Stimulated activated CD8-positive, alpha-beta memory T cell treated with anti-CD3 and anti-CD28 coated beads, Interleukin-12 subunit alpha, Interleukin-12 subunit beta, amount 100 ng/mL, for 24 hours (primary cell): ENCODE data around the gene STOM.

Experiments used
- DNase-seq: peaks from one replicate; pipeline ENCODE4 v3.0.0-alpha.2; 2020; ENCODE audit errors: extremely low read depth

The STOM gene

DNA sequence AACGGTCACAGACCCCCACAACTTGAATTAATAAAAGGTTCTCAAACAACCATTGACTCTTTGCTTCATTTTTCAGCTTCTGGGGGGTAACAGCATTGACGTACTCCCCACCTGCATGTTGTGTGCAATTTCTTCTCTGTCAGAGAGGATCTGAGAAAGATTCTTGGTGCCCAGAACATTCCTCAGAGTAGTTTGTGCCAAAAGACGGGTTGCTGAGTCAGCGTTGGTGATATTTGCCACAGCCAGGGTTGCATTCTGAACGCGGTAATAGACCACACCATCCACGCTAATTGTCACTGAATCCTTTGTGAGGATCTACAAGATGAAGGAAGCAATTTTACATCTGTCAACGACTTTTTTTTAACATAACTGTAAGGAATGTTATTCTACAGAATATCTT, 21.0 kb downstream of the STOM start:
- no peak for DNase-seq

DNA sequence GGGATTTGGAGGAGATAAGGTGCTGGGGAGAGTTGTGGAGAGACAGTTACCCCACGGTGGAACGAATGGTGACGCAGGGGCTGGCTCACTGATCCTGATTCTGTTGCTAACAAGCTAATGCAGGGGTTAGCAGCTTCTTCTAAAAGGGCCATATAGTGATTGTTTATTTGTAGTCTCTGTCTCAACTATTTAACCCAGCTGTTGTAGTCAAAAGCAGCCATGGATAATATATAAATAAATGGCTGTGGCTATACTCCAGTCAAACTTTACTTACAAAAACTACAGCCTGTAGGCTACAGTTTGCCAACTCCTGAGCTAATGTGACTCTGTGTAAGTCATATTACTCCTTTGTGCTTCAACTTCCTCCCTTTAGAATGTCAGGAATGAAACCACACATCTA, 21.8 kb downstream of the STOM start:
- DNase-seq: no peak

DNA sequence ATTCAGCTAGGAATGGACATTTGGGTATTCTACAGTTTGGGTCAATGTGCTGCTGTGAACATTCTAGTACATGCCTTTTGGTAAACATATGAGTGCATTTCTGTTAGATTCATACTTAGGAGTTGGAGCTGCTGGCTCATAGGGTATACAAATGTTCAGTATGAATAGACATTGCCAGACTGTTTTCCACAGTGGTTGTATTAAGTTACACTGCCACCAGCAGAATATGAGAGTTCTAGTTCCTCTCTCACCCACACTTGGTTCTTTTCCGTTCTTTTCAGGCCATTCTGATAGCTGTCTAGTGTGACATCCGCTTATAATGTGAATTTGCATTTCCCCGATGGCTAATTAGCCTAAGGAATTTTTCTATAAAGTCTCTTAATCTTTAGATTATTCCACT, 25.0 kb downstream of the STOM start:
- no peak for DNase-seq

DNA sequence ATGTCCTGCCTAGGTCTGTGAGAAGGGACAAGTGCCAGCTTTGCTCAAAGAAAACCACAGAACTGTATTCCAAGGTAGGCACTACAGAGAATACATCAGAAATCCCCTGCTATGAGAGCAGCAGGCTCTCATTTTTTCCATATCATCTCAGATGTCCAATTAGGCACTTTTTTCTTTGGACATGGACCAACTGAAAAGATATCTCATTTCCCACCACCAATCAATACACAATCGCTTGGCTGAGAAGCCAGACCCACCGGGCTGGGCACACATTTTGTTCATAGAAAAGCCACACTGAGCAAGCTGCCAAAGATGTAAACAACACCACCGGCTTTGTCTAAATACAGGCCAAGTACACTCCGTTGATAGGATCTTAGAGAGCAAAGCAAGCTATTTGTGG, 25.9 kb downstream of the STOM start:
- DNase-seq: no peak

DNA sequence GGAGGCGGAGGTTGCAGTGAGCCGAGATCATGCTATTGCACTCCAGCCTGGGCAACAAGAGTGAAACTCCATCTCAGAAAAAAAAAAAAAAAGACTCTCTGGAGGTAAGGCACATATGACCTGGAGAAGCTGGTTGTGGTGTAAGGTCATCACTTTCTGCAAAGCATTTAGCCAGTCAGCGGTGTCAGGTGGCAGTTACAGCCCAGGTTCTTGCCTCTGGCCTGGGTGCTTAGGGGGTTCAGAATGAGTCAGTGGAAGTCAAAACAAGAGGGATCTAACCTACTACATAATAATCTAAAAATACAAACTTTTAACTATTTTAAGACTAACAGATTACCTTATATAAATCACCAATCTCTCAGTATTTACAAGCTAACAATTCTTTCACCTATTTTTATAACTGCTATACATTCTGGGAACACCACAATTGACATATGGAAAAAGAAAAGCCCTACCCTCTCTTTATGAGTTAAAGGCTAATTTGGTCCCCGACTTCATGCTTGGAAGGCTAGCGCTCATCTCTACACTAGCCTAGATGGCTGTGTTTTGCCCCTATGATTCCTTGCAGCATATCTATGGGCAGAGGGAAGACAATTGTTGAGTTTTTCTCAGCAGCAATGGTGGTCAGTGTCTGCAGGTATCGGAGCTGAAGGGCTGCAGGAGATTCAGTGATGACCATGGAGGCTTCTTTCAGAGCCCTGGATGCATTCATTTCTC, 29.2 kb downstream of the STOM start:
- DNase-seq: no peak

DNA sequence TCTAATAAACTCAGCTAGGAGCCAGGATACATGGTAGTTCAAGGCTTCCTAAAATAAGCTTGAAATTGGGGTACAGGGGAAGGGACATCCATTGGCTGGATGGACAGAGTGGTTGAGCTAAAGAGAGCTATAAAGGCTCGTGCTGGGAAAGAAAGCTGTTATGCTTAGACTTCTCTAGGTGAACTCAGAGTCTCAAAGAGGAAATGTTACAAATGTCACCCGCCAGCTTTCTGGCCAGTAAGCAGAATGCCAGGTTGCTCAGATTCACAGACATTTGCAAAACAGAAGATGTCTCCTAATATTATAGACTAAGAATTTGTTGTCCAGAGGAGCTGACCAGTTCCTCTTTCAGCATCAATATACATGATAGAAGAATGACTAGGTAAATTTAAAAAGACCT, 30.6 kb downstream of the STOM start:
- DNase-seq: no peak

DNA sequence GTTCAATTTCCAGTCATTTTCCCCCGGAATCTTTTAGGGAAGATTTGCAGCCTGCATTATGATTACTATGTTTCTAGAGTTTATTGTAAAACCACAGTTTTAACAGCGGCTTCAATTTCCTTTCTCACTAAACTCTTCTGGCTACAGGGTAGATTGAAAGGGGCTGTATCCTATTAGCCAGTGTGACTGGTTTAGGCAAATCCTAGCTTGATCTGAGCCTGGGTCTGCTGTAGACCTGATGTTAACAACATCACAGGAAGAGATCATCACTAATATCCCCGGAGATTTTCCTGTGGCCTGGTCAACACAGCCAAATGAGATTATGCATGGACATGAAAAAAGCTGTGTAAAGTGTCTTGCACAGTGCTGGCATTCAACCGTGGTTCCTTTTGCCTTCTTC, 33.4 kb downstream of the STOM start:
- DNase-seq: no peak

DNA sequence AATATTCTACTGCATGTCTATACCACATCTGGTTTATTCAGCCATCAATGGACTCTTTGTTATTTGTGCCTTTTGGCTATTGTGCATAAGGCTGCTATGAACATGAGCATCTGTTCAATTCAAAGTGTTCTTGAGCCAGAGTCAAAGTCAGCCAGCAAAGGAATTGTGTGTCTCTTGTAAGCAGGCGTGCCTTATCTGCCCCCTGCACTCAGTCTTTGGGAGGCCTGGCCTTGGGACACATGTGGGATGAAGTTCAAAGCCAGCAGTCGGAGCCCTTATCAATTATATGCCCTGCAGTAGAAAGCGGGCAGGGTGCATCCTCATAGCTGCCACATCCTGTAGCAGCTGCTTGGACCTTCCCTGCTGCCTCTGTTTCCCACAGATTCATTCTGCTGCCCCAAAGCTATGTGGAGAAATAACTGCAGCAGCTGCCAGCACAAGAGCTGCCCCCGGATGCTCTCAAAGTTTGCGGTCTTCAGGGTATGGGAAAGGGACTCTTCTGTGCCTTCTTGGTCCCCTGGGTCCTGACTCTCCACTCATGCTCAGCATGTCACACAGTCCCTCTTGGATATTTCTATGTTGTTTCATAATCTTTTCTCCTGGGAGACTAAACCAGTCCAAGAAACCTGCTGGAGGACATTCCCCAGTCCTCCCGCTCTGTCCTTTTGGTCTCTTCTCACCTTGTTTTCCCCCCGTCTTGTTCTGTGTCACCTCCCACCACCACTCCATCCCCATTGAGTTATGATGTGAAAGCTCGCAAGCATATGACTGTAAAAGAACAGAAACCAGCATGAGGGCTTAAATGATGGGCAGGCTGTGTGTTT, 35.9 kb downstream of the STOM start:
- DNase-seq: no peak

DNA sequence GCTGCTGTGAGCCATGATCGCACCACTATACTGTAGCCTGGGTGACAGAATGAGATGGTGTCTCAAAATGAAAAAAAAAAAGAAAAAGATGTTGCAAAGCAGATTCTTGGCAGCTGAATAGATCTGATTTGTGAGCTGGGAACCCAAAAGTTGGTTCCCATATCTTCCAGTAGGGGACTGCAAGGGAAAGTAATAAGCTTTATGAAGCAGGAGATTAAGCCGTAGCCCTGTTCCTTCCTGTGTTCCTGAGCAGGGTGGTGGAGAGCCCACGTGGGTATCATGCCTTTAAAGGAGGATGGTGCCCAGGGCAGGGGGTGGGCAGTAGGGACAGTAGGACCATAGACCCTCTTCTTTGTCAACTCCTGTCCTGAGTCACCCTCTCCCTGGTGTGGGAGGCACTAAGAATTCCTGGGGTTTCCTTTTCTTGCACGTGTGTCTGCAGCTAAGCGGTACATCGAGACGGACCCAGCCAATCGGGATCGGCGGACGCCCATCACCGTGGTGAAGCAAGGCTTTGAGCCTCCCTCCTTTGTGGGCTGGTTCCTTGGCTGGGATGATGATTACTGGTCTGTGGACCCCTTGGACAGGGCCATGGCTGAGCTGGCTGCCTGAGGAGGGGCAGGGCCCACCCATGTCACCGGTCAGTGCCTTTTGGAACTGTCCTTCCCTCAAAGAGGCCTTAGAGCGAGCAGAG, 37.9 kb downstream of the STOM start:
- DNase-seq: no peak

DNA sequence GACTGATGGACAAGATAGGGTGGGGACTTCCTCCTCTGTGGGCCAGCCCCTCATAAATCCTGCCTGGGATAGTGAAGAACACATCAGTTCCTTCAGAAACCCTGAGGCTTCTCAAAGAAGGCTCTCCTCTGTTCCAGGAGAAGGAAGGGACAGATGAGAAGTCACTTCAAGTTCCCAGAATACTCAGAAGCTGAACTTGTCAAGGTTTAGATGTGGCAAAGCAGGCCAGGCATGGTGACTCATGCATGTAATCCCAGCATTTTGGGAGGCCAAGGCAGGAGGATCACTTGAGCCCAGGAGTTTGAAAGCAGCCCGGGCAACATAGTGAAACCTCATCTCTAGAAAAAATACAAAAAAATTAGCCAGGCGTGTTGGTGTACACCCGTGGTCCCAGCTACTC, 38.5 kb downstream of the STOM start:
- DNase-seq: no peak

DNA sequence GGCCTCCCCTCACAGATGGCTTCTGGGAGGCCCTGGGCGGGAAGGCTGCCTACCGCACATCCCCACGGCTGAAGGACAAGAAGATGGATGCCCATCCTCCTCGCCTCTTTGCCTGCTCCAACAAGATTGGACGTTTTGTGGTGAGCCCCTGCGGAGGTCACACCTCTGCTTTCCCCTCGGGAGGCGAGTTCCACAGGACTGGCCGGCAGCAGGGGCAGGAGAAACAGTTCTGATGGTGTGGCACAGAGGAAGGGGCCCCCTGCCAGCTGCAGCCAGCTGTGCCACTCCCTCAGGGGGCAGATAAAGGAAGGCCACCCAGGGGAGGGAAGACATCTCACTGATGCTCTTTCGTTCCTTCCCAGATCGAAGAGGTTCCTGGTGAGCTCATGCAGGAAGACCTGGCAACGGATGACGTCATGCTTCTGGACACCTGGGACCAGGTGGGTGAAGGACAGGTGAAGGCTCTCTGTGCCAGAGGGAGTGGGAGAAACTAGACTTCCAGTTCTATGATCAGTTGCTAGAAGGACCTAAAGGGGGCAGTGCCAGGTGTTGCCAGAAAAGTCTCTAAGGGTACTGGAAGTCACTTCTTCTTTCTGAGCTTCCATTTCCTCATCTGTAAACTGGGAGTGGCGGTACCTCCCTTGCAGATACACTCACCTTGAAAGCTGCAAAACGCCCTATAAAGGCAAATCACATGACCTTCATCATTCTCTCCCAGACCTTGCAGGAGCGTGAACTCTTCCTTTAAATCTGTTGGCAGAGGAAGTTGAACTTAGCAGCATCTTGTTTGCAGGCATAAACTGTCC, 41.0 kb downstream of the STOM start:
- no peak for DNase-seq

DNA sequence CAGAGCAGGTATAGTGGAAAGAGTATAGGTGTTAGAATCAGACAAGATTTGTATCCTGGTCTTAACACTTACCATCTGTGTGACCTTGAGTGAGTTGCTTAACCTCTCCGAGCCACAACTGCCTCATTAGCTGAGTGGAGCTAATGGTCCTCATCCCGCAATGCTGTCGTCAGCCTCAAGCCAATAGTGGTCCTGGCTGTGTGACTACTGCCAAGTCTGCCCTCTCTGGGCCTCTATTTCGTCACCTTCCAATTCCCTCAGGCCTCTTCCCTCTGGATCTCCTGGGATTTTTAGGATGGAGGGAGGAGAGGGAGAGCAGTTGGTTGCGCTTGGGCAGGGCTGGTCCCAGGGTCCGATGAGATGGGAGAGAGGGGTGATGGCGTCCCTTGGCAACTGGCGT, 41.6 kb downstream of the STOM start:
- DNase-seq: no peak

DNA sequence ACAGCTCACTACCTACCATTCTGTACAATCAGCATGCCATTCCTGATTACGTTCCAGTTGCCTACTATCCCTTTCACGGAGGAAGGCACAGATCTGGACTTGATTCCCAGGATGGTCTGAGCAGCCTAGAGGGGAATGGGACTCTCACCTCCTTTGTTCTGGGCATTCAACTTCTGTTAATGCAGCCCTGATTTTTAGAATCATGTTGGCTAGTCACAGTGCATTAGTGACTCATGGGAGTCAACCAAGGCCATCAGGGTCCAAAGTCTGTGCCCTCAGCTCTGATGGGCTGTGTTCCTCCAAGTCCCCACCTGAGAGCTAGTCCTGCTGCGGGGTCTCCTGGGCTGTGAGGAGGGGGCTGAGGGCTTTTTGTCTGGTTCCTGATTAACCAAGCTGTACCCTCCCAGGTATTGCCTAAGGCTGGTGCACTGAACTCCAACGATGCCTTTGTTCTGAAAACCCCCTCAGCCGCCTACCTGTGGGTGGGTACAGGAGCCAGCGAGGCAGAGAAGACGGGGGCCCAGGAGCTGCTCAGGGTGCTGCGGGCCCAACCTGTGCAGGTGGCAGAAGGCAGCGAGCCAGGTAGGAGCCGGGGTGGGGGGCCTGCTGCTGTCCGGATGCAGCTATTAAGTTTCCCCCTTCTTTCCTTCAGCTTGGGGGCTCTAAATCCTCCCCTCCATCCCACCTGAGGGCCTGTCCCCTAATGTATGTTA, 43.0 kb downstream of the STOM start:
- no peak for DNase-seq

DNA sequence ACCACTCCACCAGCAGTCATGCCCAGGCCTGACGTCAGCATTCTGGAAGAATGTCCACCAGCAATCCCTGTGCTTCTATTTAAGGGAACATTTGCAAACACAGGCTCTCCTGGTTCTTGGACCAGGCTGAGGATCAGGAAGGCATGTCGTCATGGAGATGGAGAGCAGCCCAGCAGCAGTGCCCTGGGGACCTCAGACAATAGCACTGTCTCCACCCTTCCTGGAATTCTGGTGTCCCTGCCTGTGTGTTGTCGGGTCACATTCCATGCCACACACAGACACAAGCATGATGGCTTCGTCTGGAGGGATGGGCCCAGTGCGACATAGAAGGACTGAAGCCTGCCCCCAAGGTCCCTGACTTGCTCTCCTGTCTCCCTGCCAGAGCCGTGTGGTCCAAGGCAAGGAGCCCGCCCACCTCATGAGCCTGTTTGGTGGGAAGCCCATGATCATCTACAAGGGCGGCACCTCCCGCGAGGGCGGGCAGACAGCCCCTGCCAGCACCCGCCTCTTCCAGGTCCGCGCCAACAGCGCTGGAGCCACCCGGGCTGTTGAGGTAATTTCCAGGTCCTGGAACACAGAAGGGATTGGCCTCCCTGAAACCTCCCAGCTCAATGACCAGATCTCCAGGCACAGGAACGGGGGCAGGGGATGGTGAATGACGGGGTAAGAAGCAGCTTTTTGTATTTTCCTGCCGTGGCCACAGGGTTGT, 43.8 kb downstream of the STOM start:
- DNase-seq: no peak

DNA sequence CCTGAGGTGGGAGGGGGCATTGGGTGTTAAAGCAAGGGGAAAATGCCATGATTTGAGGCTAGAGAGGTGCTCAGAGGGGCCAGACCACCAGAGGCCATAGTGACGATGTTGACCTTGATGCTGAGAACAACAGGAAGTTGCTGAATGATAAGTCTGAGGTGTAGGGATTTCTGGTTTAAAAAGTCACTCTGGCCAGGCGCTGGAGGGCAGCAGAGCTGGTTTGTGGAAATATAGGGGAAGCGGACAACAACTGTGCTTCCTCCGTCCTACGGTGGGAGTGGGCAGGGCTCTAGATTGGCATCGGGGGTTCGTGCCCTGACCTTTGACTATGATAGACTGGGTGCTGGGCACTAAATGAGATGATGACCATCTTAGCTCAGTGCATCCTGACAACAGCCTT, 44.7 kb downstream of the STOM start:
- no peak for DNase-seq

DNA sequence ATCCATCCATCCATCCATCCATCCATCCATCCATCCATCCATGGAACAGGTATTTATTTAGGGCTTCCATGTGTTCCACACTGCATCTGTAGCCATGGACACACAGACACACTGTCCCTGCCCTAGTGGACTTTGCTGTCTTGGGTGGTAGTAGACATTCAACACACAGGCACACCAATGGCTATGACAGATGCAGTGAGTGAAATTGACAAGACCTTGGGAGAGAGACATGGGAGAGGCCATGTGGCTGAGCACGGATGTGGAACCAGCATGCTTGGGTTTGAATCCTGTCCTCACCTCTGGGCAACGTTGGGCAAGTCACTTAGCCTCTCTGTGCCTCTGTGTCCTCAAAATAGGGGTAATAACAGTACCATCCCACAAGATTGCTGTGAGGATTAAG, 45.3 kb downstream of the STOM start:
- no peak for DNase-seq

DNA sequence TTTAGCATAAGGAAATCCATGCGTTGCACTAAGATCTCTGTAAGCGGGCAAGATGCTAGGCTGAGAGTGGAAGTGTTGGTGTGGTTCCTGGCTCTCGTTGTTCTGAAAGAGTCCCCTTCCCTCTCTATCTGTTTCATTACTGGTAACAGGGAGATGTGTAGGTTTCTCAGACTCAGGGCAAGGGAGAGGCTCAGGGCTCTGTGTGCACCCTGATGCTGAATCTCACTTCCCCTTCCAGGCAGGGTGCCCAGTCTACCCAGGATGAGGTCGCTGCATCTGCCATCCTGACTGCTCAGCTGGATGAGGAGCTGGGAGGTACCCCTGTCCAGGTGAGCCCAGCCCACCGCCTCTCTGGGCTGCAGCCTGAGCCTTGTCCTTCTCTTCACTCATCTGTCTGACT, 45.7 kb downstream of the STOM start:
- no peak for DNase-seq

DNA sequence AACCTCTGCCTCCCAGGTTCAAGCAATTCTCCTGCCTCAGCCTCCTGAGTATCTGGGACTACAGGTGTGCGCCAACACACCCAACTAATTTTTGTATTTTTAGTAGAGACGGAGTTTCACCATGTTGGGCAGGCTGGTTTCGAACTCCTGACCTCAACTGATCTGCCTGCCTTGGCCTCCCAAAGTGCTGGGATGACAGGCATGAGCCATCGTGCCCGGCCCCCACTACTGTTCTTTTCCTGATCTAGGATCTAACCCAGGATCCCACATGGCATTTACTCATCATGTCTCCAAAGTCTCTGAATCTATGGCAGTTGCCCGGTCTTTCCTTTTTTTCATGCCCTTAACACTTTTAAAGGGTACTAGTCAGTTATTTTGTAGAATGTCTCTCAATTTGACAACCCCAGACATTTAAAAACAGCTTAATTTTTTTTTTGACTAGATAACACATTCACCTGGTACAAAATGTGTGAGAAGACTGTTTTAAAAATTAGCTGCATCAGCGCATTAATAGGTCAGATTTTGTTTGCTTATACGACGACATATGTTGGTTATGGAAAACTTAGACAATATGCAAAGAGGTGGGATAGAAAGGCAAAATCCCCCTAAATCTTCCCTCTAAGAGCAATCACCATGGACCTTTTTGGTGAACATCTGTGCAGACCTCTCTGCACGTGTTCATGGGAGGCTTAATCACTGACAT, 46.5 kb downstream of the STOM start:
- DNase-seq: no peak

DNA sequence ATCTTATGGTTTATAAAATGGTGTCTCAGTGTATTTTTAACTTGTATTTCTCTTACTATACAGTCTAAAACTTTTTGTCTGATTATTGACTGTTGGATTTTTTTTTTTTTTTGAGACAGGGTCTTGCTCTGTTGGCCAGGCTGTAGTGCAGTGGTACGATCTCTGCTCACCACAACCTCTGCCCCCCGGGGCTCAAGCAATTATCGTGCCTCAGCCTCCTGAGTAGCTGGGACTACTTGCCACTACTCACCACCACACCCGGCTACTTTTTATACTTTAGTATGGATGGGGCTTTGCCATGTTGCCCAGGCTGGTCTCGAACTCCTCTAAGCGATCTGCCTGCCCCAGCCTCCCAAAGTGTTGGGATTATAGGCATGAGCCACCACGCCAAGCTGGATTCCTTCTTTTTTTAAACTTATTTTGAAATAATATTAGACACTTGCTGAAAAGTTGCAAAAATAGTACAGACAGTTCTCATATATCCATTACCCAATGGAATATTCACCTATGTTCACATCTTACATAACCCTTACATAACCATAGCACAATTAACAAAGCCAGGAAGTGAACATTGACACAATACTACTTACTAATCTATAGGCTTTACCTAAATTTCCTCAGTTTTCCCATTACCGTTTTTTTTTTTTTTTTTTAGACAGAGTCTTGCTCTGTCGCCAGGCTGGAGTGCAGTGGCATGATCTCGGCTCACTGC, 47.2 kb downstream of the STOM start:
- no peak for DNase-seq
